Frontal cortex (tissue), 4 donors: ENCODE results near the gene RARRES2. TPM values are rescaled to one million over a fixed set of nuclear protein-coding genes. Genes with fewer than 3 reads are reported as not detected.

ENCODE experiments used
- DNase-seq, 2 donors: peaks; one replicate each; pipeline ENCODE4 v3.0.0; 2012; ENCODE audit warnings: low spot score in 2 of 2
- FAIRE-seq: peaks from 2 replicates; lab custom pipeline; 2012; peaks lifted over from hg19 to GRCh38; lab: Jason Lieb, UNC
- total RNA-seq: library from RNA; depleted of rRNA; stranded (reverse); fragments of >200 nt; gene quantifications from one replicate; pipeline ENCODE4 v1.2.3, GENCODE V29; 2014
- donor health status: control.
- donor health status: control.
- donor health status: control.

Gene RARRES2
- total RNA-seq, 1 donor from 2014 or later, result 6.9 TPM

DNA sequence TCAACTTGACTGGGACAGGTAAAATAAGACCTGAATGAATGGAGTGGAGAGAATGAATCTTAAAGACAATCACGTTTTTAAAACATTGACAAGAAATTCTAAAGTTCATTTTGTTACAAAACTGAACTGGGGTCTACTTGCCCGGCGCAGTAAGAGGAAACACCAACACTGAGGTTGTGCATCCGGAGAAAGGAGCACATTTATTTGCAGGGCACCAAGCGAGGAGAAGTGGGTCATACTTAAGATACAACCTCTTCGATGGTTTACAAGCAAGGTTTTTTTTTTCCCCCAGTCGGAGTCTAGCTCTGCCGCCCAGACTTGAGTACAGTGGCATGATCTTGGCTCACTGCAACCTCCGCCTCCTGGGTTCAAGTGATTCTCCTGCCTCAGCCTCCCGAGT is 23.8 kb upstream of the RARRES2 start:
- DNase-seq, result no peak
- FAIRE-seq, result no peak

DNA sequence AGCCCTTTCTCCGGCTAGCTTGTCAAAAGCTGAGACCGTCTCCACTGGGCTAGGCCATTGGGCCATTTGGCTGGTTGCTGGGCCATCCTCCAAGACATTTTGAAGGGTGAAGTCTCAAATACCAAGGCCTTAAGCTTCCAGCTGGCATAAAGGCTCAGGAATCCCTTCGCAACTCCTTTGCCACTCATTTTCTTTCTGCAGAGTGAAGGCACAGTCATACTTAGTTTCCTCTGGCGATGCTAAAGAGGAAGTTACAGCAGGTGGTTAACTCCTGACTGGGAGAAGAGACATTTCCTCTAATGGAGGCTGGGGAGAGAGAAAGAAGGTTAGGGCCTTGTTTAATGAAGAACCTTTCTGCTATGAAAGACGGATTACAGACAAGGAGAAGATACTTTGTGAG is 22.4 kb upstream of the RARRES2 start:
- FAIRE-seq (no peak), DNase-seq (no peak)

DNA sequence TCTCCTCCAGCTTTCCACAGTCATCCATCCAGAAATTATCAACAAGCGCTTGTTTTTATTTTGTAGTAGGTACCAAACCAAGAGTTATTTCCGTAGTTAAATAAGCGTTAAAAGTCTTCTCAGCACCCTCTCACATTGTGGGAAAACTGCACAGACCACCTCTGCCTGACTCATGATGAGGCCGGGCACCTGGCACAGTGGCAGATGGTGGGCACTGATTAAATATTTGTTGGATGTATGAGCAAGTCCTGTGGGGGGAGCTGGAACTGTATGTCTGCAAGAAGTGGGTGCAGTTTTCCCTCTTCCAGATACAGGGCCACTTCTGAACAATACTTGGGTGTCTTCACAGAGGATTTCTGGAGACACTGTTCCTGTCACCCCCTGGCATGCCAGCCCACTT is 21.9 kb upstream of the RARRES2 start:
- FAIRE-seq (no peak), DNase-seq (no peak)

DNA sequence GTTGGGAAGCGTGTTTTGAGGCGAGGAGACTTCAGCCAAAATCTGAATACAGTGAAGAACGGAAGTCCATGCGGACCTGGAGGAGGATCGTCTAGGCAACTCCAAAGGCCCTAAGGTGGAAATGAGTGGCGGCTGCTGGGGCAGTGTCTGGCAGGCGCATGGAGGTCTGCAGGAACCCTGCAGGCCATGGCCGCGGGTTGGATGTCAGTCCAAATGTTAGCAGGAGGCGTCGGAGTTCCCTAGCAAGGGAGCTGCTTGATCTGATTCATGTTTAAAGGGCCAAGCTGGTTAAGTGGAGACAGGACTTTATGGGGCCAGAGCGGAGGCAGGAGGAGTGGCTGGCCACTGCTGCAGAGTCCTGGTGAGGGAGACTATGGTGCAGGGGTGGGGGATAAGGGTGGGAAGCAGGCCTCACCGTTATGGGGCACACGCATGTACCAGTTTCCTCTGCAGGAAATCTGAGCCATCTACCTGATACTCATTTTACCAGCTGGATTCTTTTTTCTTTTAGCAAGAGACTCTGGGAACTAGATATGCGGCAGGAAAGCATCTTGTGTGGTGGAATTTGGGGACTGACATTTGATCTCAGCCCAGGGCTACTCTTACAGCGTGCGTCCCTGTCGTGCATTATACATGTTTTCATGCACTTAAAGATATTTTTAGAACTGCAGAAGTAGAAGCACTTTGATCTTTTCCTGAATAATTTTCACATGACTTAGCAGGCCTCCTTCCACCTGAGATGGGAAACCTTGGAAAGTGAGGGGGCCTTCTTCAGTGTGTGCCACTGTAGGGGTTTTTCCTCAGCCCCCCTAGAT is 20.6 kb upstream of the RARRES2 start:
- FAIRE-seq, result no peak
- DNase-seq, result no peak

DNA sequence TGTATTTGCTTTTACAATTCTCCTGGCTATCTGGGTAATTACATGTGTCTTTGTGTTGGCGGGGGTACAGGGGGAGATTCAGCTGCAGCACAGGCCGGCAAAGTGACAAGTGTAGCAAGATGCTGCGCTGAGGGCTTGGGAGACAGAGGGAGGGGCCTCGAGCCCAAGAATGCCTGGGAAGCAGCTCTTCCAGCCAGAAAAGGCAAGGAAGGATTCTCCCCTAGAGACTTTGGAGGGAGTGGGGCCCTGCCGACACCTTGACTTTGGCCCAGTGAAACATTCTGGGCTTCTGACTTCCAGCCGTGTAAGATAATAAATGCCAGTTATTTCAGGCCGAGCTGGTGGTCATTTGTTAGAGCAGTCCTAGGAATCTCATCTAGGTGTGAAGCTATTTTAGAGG is 20.0 kb upstream of the RARRES2 start:
- DNase-seq, result no peak

DNA sequence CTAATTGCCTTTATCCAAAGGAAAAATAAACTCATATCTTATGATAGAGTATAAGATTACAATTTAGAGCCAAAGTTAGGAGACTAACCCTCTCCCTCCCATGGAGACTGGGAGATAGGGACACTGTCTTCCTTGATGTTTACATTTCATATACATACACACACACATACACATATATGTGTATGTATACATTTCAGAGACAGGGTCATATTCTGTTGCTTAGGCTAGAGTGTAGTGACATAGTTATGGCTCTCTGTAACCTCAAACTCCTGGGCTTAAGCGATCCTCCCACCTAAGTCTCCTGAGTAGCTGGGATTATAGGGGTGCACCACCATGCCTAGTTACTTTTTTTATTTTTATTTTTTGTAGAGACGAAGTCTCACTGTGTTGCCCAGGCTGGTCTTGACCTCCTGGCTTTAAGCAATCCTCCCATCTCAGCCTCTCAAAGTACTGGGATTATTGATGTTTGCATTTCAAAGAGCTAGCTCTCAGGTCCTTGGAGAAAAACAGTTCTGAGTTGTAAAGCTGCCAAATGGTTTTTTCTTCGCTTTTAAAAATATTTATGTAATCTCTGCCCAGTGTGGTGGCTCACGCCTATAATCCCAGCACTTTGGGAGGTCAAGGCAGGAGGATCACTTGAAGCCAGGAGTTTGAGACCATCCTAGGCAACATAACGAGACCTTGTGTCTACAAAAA is 19.1 kb upstream of the RARRES2 start:
- no peak for DNase-seq
- FAIRE-seq, result no peak

More for the DNA sequence above, 20.0 kb upstream of the RARRES2 start:
- FAIRE-seq, result no peak

DNA sequence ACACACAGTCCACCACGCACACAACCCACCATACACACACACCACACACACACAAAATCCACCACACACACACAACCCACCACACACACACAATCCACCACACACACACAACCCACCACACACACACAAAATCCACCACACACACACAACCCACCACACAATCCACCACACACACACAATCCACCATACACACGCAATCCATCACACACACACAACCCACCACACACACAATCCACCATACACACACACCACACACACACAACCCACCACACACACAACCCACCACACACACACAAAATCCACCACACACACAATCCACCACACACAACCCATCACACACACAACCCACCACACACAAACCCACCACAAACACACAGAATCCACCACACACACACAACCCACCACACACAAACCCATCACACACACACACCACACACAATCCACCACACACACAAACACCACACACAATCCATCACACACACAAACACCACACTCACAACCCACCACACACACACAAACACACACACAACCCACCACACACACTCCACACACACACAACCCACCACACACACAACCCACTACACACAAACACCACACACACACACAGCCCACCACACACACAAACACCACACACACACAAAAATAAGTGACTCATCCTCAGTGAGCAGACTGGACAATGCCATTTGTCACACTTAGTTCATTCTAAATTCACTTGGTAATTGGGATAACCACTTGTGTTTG is 18.4 kb upstream of the RARRES2 start:
- DNase-seq (no peak), FAIRE-seq (no peak)

DNA sequence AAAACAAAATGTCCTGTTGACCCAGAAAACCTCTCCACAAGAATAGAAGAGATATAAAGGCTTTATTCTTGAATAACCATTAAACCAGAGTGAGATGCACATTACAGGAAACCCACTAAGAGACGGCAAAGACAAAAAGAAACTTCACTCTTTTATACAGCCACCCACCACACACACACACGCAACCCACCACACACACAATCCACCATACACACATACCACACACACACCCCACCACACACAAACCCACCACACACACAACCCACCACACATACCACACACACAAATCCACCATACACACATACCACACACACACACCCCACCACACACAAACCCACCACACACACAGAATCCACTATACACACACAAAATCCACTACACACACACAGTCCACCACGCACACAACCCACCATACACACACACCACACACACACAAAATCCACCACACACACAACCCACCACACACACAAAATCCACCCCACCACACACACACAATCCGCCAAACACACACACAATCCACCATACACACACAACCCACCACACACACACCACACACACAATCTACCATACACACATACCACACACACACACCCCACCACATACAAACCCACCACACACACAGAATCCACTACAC is 17.7 kb upstream of the RARRES2 start:
- no peak for FAIRE-seq
- DNase-seq, result no peak

DNA sequence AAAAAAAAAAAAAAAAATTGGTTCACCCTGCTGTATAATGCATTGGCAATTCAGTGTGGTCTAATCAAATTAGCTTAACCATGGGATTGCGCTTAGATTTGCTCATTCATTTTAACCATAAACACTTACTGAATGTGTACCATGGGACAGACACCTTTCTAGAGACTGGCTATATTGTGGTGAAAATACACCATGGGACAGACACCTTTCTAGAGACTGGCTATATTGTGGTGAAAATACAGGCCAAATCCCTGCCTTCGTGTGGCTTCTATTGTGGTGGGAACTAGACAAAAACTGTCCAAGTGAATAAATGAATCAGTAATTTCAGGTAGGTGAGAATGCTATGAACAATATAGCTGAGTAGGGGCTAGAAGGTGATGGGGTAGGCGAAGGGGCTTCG is 17.0 kb upstream of the RARRES2 start:
- FAIRE-seq (no peak), DNase-seq (no peak)

DNA sequence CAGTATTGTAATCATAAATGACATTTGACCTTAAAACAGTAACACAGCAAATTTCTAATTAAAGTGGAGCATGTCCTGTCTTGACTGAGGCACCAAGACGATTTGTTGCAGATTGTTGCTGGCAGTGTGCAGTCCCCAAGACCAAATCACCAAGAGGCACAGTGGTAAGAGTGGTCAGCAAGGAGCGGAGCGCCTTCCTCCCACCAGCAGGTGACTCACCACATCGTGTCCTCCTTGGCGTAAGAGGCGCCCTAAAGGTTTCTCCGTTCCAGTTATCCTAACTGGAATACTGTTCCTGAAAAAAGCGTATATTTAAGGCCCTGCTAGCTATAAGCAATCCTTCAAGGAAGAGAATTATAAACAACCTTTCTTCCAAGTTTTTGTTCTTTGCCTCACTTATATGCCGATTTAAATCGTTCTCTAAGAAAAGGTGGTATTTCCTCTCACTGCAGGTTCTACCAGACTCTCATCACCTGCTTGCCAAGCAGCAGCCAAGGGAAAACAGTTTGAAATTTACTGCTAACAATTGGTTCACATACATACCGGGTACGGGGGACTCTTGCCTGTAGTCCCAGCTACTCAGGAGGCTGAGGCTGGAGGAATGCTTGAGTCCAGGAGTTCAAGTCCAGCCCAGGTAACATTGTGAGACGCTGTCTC is 16.5 kb upstream of the RARRES2 start:
- DNase-seq (no peak), FAIRE-seq (no peak)

DNA sequence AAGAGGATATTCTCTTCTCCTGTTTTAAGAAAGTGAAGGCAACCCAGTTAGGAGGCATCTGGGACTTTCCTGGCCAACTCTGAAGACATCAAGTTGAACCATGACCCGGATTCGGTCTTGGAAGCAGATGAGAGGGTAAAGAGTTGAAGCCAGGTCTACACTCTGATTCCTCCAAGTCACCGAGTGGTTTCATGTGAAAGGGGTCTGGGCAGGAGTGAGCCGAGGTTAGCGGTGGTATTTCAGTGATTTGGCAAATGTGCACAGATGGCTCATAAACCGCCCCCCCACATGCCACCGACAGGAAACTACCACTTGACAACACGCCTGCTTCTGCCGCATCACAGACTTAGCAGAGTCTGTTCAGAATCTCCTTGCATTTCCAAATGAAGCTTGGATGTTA is 15.8 kb upstream of the RARRES2 start:
- no peak for FAIRE-seq
- no peak for DNase-seq

DNA sequence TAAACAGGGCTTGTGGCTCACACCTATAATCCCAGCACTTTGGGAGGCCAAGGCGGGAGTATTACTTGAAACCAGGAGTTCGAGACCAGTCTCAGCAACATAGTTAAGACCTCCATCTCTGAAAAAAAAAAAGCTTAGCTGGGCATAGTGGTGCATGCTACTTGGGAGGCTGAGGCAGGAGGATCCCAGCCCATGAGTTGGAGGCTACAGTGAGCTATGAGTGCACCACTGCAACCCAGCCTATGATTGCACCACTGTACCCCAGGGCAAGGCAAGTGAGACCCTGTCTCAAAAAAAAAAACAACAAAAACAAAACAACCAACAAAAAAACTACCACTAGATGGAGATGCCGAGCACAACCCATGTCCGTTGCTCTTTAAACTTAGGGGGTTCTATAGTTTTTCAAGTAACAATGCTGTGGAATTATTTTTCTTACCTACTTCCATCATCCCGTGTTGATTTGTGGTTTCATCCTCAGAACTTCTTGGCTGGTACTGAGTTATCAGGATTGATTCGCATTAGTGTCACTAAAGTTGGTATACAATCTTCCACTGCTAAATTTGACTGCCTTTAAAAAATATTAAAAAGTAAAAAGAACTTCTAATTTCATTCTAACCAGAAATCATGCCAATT is 15.0 kb upstream of the RARRES2 start:
- DNase-seq (no peak), FAIRE-seq (no peak)

DNA sequence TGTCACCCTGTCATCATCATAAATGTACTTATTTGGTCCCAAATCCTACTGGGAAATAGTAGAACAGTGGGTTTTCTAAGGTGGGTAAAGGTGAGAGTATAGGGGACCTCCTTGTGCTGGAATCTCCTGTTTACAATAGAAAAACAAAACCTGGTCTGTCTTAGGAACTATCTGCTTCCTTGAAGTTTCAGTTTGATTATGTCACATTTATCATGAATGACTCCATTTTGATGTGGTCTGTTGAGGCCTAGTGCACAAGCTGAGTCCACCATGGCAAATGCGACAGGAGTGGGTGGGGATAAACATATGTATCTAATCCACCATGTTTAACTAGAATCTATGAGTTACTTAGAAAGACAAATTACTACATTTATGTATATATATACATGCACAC is 14.2 kb upstream of the RARRES2 start:
- FAIRE-seq (no peak), DNase-seq (no peak)

DNA sequence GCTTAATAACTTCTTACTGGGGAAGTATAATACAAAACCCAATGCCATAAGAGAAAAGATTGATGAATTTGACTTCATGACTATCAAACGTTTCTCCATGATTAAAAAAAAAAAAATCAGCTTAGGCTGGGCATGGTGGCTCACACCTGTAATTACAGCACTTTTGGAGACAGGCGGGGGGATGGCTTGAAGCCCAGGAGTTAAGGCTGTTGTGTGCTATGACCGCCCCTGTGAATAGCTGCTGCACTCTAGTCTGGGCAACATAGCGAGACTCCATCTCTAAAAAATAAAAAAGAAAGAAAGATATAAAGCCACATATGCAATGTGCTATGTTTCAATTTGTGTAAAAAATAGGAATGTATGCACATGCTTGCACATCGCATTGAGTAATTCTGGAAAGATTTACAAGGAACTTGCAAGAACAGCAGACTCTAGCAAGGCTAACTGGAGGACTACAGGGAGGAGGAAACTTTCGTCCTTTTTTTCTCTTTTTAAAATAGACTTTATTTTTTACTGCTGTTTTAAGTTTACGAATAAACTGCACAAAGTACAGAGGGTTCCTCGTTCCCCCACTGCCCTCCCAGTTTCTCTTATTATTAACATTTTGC is 10.3 kb upstream of the RARRES2 start:
- FAIRE-seq (no peak), DNase-seq (no peak)

DNA sequence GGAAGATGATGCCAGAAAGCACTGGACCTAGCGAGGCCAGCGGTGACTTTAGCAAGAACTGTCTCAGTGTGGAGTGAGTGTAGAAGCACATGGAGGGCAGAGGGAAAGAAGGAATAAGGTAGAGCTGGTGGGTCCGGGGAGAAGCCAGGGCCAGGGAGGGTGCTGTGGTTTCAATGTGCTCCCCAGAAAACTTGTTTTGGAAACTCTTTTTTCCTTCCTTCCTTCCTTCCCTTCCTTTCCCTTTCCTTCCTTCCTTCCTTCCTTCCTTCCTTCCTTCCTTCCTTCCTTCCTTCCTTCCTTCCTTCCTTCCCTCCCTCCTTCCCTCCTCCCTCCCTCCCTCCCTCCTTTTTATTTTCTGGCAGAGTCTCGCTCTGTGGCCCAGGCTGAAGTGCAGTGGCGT is 5.5 kb upstream of the RARRES2 start:
- DNase-seq, result no peak
- FAIRE-seq, result no peak

DNA sequence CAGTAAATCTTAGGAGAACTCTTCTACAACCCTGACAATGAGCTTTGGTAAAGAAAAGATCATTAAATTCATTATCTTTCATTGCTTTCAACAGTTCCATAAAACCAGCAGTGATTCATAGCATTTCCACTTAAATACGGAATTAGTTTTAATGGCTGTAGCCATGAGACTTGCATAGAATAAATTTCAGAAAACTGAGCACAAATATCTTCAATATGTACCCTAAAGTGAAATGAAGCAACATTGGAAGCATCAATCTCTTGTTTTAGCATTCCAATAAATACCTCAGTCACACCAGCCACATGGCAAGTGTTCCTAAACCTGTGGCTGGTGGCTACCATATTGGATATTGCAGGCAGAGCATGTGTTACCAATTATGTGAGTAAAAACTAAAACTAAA is 3.6 kb upstream of the RARRES2 start:
- FAIRE-seq, result no peak
- no peak for DNase-seq

DNA sequence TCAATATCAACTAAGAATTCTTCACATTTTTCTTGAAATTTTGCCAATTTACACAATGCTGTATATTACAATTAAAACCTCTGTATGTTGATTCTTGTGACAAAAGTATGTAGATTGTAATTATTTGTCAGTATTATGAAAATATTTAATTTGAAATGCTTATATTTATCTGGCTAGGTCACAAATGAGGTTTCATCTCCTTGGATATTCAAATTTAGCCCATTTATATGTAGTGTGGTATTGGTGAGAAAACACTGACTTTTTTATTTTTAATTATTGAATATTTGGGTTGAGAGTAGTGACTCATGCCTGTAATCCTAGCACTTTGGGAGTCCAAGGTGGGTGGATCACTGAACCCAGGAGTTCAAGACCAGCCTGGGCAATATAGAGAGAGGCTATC is 2.9 kb upstream of the RARRES2 start:
- DNase-seq, result no peak
- no peak for FAIRE-seq

DNA sequence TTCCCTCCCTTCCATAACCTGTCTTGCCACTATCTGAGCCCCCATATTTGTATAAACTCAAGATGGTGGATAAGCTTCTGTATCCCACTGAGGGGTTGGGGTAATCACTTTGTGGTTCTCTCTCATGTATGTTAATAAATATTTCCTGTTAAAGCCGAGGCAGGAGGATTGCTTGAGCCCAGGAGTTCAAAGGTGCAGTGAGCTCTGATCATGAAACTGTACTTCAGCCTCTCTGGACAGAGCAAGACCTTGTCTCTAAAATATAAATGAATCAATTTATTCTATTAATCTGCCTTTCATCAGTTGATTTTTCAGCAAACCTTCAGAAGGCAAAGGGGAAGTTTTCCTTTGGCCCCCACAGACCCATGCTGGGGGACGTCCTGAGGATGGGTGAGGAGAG is 1.8 kb upstream of the RARRES2 start:
- no peak for FAIRE-seq
- no peak for DNase-seq

DNA sequence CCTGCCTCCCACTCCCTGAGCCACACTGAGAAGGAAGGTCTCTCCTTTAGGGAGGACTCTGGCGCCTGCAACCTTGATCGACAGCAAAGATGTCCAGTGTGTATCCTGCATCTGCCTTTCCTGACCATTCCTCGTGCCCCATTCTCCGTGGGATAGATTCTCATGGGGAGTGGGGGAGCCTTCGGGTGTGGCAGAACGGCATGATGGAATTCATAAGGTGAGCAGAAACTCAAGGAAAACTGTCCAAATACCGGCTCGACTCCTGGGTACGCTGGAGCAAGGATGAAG is 636 bp upstream of the RARRES2 start:
- no peak for FAIRE-seq
- no peak for DNase-seq
